SK-N-SH (cell line): ENCODE results near the gene SRPRA. TPM values are rescaled to one million over a fixed set of nuclear protein-coding genes. Genes with fewer than 3 reads are reported as not detected.

Source experiments
- CTCF ChIA-PET: fragments of 300-600, 350-600 bp; formaldehyde crosslinking; extraction: SDS; loops from one replicate; lab custom pipeline; 2021; lab: Yijun Ruan, JAX
- POLR2A ChIA-PET: fragments of 350-600 bp; sonication (Branson Sonifier 250); formaldehyde crosslinking; extraction: SDS; loops from one replicate; lab custom pipeline; 2020; ENCODE audit warnings: antibody characterized with exemption, inconsistent platforms; lab: Yijun Ruan, JAX
- DNase-seq: peaks from one replicate; pipeline ENCODE4 v3.0.0; 2012
- H2AFZ ChIP-seq: fragments of 200-600 bp; sonication (generic); 2 replicates; pipeline ENCODE4 v1.8.1; 2016; ENCODE audit warnings: antibody characterized with exemption, mild to moderate bottlenecking, low read depth
- H3F3A ChIP-seq: fragments of 200-600 bp; sonication (generic); replicated peaks from 2 replicates; pipeline ENCODE3; 2016; ENCODE audit warnings: antibody characterized with exemption, mild to moderate bottlenecking; ENCODE audit not compliant: insufficient read depth
- H3K27ac ChIP-seq, 2 experiments: fragments of 200-500 bp in 1 of 2; fragments of 200-600 bp in 1 of 2; sonication (Bioruptor generic) in 1 of 2; sonication (generic), shearing (Covaris generic) in 1 of 2; 2 replicates each; pipeline versions ENCODE4 v1.5.1 to v1.6.1; 2014 to 2016; ENCODE audit warnings: low read depth in 2 of 2, inconsistent platforms in 1 of 2, low read length in 1 of 2, mild to moderate bottlenecking in 1 of 2, mixed read lengths in 1 of 2
- H3K27me3 ChIP-seq: fragments of 200-600 bp; sonication (generic), shearing (Covaris generic); 2 replicates; pipeline ENCODE4 v1.6.1; 2016; ENCODE audit warnings: mixed run types; ENCODE audit not compliant: insufficient read depth
- H3K36me3 ChIP-seq, 2 experiments: fragments of 200-500 bp in 1 of 2; fragments of 200-600 bp in 1 of 2; sonication (Bioruptor generic) in 1 of 2; sonication (generic) in 1 of 2; replicated peaks in 1 of 2; 2 replicates each; pipeline versions ENCODE3 to v1.5.1; 2014 to 2016; ENCODE audit warnings: low read length in 1 of 2, mild to moderate bottlenecking in 1 of 2; ENCODE audit not compliant: insufficient read depth in 2 of 2, control insufficient read depth in 1 of 2
- H3K4me1 ChIP-seq, 2 experiments: fragments of 200-500 bp in 1 of 2; fragments of 200-600 bp in 1 of 2; sonication (Bioruptor generic) in 1 of 2; sonication (generic), shearing (Covaris generic) in 1 of 2; 2 replicates each; pipeline versions ENCODE4 v1.5.1 to v1.6.1; 2014 to 2016; ENCODE audit warnings: low read depth in 1 of 2, low read length in 1 of 2, mixed run types in 1 of 2; ENCODE audit not compliant: insufficient read depth in 2 of 2, control insufficient read depth in 1 of 2
- H3K4me2 ChIP-seq: fragments of 200-600 bp; sonication (generic), shearing (Covaris generic); 2 replicates; pipeline ENCODE4 v1.6.1; 2017; ENCODE audit warnings: mixed run types
- H3K4me3 ChIP-seq, 2 experiments: fragments of 200-500 bp in 1 of 2; fragments of 200-600 bp in 1 of 2; sonication (Bioruptor generic) in 1 of 2; sonication (generic), shearing (Covaris generic) in 1 of 2; 2 replicates each; pipeline versions ENCODE4 v1.5.1 to v1.8.1; 2014 to 2016; ENCODE audit warnings: low read depth in 2 of 2, inconsistent platforms in 1 of 2, low read length in 1 of 2, mild to moderate bottlenecking in 1 of 2, mixed read lengths in 1 of 2, moderate library complexity in 1 of 2
- H3K79me2 ChIP-seq: fragments of 200-600 bp; sonication (generic); 2 replicates; pipeline ENCODE4 v1.8.1; 2017; ENCODE audit warnings: mild to moderate bottlenecking; ENCODE audit not compliant: insufficient read depth
- H3K9ac ChIP-seq: fragments of 200-600 bp; sonication (generic); 2 replicates; pipeline ENCODE4 v1.6.1; 2017; ENCODE audit warnings: mixed run types
- H3K9me2 ChIP-seq: fragments of 200-600 bp; sonication (generic); 2 replicates; pipeline ENCODE4 v1.6.1; 2017; ENCODE audit warnings: mixed run types
- H3K9me3 ChIP-seq: fragments of 200-600 bp; sonication (generic); 2 replicates; pipeline ENCODE4 v1.6.1; 2017; ENCODE audit warnings: mixed run types, mild to moderate bottlenecking, moderate library complexity
- H4K20me1 ChIP-seq: fragments of 200-600 bp; sonication (generic); 2 replicates; pipeline ENCODE4 v1.6.1; 2017; ENCODE audit warnings: mild to moderate bottlenecking, mixed run types; ENCODE audit not compliant: insufficient read depth
- ELF1 ChIP-seq: IDR thresholded peaks from 2 replicates; pipeline ENCODE4 v1.4.0; 2012
- EP300 ChIP-seq, 2 experiments: IDR thresholded peaks; 2 replicates each; pipeline versions ENCODE4 v1.4.0 to v1.6.1; 2012; ENCODE audit warnings: borderline replicate concordance in 1 of 2, low read depth in 1 of 2, low read length in 1 of 2
- EZH2phosphoT487 ChIP-seq: fragments of 200-600 bp; sonication (generic); IDR thresholded peaks from 2 replicates; pipeline ENCODE4 v1.6.1; 2017; ENCODE audit warnings: low read depth, mixed run types, mild to moderate bottlenecking, antibody characterized with exemption, moderate library complexity, borderline replicate concordance
- FOSL2 ChIP-seq: IDR thresholded peaks from 2 replicates; pipeline ENCODE4 v1.4.0; 2012; ENCODE audit warnings: low read depth, mild to moderate bottlenecking, moderate library complexity, borderline replicate concordance
- GABPA ChIP-seq: IDR thresholded peaks from 2 replicates; pipeline ENCODE4 v1.4.0; 2012; ENCODE audit warnings: low read depth, mild to moderate bottlenecking
- GATA2 ChIP-seq: sonication (generic); formaldehyde crosslinking; IDR thresholded peaks from 2 replicates; pipeline ENCODE4 v1.5.0; 2020; ENCODE audit warnings: mild to moderate bottlenecking, missing genetic modification reagents
- MEF2A ChIP-seq: IDR thresholded peaks from 2 replicates; pipeline ENCODE4 v1.4.0; 2012; ENCODE audit warnings: low read depth, borderline replicate concordance
- NFIC ChIP-seq: IDR thresholded peaks from 2 replicates; pipeline ENCODE4 v1.4.0; 2012; ENCODE audit warnings: borderline replicate concordance
- NRF1 ChIP-seq: IDR thresholded peaks from 2 replicates; pipeline ENCODE4 v1.6.1; 2012; ENCODE audit warnings: low read depth, mild to moderate bottlenecking, low read length
- SIN3A ChIP-seq: IDR thresholded peaks from 2 replicates; pipeline ENCODE4 v1.6.1; 2012; ENCODE audit warnings: low read depth, mild to moderate bottlenecking, low read length, moderate library complexity, borderline replicate concordance
- TAF1 ChIP-seq: IDR thresholded peaks from 2 replicates; pipeline ENCODE4 v1.6.1; 2012; ENCODE audit warnings: low read depth, mild to moderate bottlenecking, low read length, moderate library complexity, borderline replicate concordance
- TEAD4 ChIP-seq: IDR thresholded peaks from 2 replicates; pipeline ENCODE4 v1.4.0; 2012; ENCODE audit warnings: mild to moderate bottlenecking, borderline replicate concordance; ENCODE audit not compliant: insufficient read depth
- YY1 ChIP-seq: IDR thresholded peaks from 2 replicates; pipeline ENCODE4 v1.4.0; 2012; ENCODE audit warnings: low read depth, mild to moderate bottlenecking
- ZBTB33 ChIP-seq: IDR thresholded peaks from 2 replicates; pipeline ENCODE4 v1.4.0; 2012; ENCODE audit warnings: low read depth, borderline replicate concordance
- WGBS: methylation state at CpG from one replicate; pipeline ENCODE4 v1.1.6; 2017; ENCODE audit warnings: low lambda C conversion rate; 5-methylcytosine and 5-hydroxymethylcytosine counted together
- polyA plus RNA-seq, 3 experiments: library from polyadenylated mRNA; depleted of rRNA; stranded (reverse); fragments of >200 nt; gene quantifications; 2 replicates each; pipeline ENCODE4 v1.2.3, GENCODE V29; 2012
- TF ChIP-seq, protein P1 (sequence below): fragments of 150-350 bp; IDR thresholded peaks from 2 replicates; pipeline ENCODE4 v1.6.1; 2017; ENCODE audit warnings: antibody characterized with exemption, low read length, low read depth, borderline replicate concordance
- TF ChIP-seq, protein P2 (sequence below): IDR thresholded peaks from 2 replicates; pipeline ENCODE4; 2012
- TF ChIP-seq, protein P3 (sequence below): IDR thresholded peaks from 2 replicates; pipeline ENCODE4 v1.4.0; 2012; ENCODE audit warnings: low read depth, borderline replicate concordance

SRPRA gene
- polyA plus RNA-seq, 1 of the 3 experiments (the other 2 are of a cell fraction): 129 TPM

- Histone ChIP-seq H3K9me3 (no peaks in the 10 kb centered on the region), H3K79me2 (peaks cover 71% of the 10 kb centered on the region), H3K36me3 (no peaks in the 10 kb centered on the region), H3K4me1 (peaks cover 2 to 8% of the 10 kb centered on the region in 2 experiments; a peak in 3 of 4 replicates), H4K20me1 (peaks cover 6% of the 10 kb centered on the region; the same call in 1 of the 2 replicates), H3K27me3 (no peaks in the 10 kb centered on the region), H3K4me3 (no peak overlapping the region), H3F3A (peaks cover 25% of the 10 kb centered on the region), H3K9me2 (no peaks in the 10 kb centered on the region), H3K9ac (no peak overlapping the region), H2AFZ (no peak overlapping the region), H3K27ac (no peak overlapping the region), H3K4me2 (no peak overlapping the region)
- WGBS: 91% methylated on average over 2 of the region's 2 CpGs
- ChIA-PET POLR2A (no interaction called here), CTCF (no interaction called here)
- DNase-seq: no peak
- TF ChIP-seq FOSL2 (no peak), GATA2 (CRISPR knock-in tag) (no peak), NFIC (no peak), YY1 (no peak), GABPA (no peak), NRF1 (no peak), SIN3A (no peak), EZH2phosphoT487 (no peak), EP300 (IDR thresholded peaks at IDR 0.05; ENCODE audit: borderline replicate concordance in 1 of 2, low read depth in 1 of 2, low read length in 1 of 2) (no peak), MEF2A (no peak), ZBTB33 (no peak), ELF1 (no peak), TEAD4 (no peak), TAF1 (no peak)
- TF ChIP-seq, protein P1, sequence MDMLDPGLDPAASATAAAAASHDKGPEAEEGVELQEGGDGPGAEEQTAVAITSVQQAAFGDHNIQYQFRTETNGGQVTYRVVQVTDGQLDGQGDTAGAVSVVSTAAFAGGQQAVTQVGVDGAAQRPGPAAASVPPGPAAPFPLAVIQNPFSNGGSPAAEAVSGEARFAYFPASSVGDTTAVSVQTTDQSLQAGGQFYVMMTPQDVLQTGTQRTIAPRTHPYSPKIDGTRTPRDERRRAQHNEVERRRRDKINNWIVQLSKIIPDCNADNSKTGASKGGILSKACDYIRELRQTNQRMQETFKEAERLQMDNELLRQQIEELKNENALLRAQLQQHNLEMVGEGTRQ: no peak
- TF ChIP-seq, protein P2, sequence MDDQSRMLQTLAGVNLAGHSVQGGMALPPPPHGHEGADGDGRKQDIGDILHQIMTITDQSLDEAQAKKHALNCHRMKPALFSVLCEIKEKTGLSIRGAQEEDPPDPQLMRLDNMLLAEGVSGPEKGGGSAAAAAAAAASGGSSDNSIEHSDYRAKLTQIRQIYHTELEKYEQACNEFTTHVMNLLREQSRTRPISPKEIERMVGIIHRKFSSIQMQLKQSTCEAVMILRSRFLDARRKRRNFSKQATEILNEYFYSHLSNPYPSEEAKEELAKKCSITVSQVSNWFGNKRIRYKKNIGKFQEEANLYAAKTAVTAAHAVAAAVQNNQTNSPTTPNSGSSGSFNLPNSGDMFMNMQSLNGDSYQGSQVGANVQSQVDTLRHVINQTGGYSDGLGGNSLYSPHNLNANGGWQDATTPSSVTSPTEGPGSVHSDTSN: no peak
- TF ChIP-seq, protein P3, sequence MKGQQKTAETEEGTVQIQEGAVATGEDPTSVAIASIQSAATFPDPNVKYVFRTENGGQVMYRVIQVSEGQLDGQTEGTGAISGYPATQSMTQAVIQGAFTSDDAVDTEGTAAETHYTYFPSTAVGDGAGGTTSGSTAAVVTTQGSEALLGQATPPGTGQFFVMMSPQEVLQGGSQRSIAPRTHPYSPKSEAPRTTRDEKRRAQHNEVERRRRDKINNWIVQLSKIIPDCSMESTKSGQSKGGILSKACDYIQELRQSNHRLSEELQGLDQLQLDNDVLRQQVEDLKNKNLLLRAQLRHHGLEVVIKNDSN: no peak
Observed at GRCh38 chr11:126225295-126225665, 43.4 kb downstream of the SRPRA start.
